Prostate gland (tissue), 2 donors: ENCODE results near the gene CES1. TPM values are rescaled to one million over a fixed set of nuclear protein-coding genes. Genes with fewer than 3 reads are reported as not detected.

Experiments used
- DNase-seq: peaks from one replicate; pipeline ENCODE4 v3.0.0-alpha.2; 2019; ENCODE audit warnings: low spot score
- H3K27ac ChIP-seq, 2 donors: fragments of 200-600 bp; sonication (generic); 2 replicates each; pipeline ENCODE4 v1.5.1; 2017 to 2019
- H3K27me3 ChIP-seq: fragments of 200-600 bp; sonication (generic); replicated peaks from 2 replicates; pipeline ENCODE4 v1.5.1; 2019; ENCODE audit not compliant: insufficient read depth
- H3K36me3 ChIP-seq, 2 donors: fragments of 200-600 bp; sonication (generic); 1 replicate in 1 of 2; 2 replicates in 1 of 2; pipeline versions ENCODE4 v1.5.1 to v1.8.1; 2017 to 2019
- H3K4me1 ChIP-seq: fragments of 200-600 bp; sonication (generic); replicated peaks from 2 replicates; pipeline ENCODE4 v1.5.1; 2019
- H3K4me3 ChIP-seq, 2 donors: fragments of 200-600 bp; sonication (generic); 2 replicates each; pipeline ENCODE4 v1.5.1; 2017 to 2019
- H3K9me3 ChIP-seq: fragments of 200-600 bp; sonication (generic); 2 replicates; pipeline ENCODE4 v1.5.1; 2017
- POLR2A ChIP-seq: fragments of 450-650 bp; IDR thresholded peaks from one replicate; pipeline ENCODE4 v1.6.1; 2016; ENCODE audit warnings: antibody characterized with exemption, mild to moderate bottlenecking
- POLR2AphosphoS5 ChIP-seq: sonication (generic); formaldehyde crosslinking; IDR thresholded peaks from one replicate; pipeline ENCODE4 v1.6.1; 2017; ENCODE audit warnings: antibody characterized with exemption
- WGBS: methylation state at CpG from one replicate; pipeline ENCODE4 v1.1.5; 2018; 5-methylcytosine and 5-hydroxymethylcytosine counted together
- intact Hi-C: fragments of 100-400 bp; cut with DNase I; formaldehyde crosslinking; loops from one replicate; pipeline ENCODE4 v1.14.2; 2022
- total RNA-seq, 2 donors: library from RNA; depleted of rRNA; stranded (reverse); fragments of >200 nt; gene quantifications; one replicate each; pipeline ENCODE4 v1.1.0, GENCODE V29; 2016
- TF ChIP-seq, protein P1 (sequence below), 4 experiments: fragments of 200-600 bp in 2 of 4; fragments of 450-650 bp in 2 of 4; sonication (generic) in 2 of 4; IDR thresholded peaks; 1 replicate in 3 of 4; 2 replicates in 1 of 4; pipeline ENCODE4 v1.5.1; 2016 to 2019; ENCODE audit warnings: antibody characterized with exemption in 4 of 4, mild to moderate bottlenecking in 2 of 4, moderate library complexity in 2 of 4

CES1 gene
- total RNA-seq, result 10 to 100 TPM; 16.0 to 18.7 TPM

GRCh38 chr16:55832773-55833691, at the start of gene CES1:
CES1 (minus strand) TSS chr16:55833096; CDS start chr16:55833055, 41 bp downstream.
- no peak for DNase-seq
- no peak for TF ChIP-seq POLR2AphosphoS5
- H3K4me3 ChIP-seq, result no peak within 1 kb of the TSS
- H3K27ac ChIP-seq, result peak within 1 kb of the TSS in 1 of 2 donors; percentile 26
- H3K36me3 ChIP-seq, result no peaks in the 10 kb centered on the region
- intact Hi-C loops, result loop anchor here (10.0 kb wide), 1 partner anchor 68 kb away; no protein-coding TSS in a partner anchor
- no peaks in the 10 kb centered on the region for H3K4me1 ChIP-seq
- 59% methylated on average over 30 of the region's 30 CpGs for WGBS
- no peaks in the 10 kb centered on the region for H3K9me3 ChIP-seq
- no peaks in the 10 kb centered on the region for H3K27me3 ChIP-seq

DNA sequence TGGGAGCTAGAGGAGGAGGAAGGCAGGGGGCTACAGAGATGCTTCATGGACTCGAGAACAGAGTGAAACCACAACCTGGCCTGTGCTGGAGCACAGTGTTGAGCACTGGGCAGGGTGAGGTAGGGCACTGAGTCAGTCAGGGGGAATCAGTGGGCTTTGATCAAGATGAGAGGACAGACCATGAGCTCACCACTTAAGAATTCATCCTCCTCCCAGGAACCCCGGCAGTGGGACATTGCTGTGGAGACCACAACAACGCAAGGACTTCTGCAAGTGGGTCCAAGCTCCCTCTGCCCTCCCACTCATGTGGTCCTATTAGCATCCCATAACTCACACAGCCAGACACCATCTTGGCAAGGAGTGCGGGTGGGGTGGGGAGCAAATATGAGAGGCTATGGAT, 44.0 kb upstream of the CES1 start:
- H3K27me3 ChIP-seq, result no peaks in the 10 kb centered on the region
- intact Hi-C loops, result no loop called here
- TF ChIP-seq POLR2AphosphoS5, result no peak
- TF ChIP-seq, protein P1, sequence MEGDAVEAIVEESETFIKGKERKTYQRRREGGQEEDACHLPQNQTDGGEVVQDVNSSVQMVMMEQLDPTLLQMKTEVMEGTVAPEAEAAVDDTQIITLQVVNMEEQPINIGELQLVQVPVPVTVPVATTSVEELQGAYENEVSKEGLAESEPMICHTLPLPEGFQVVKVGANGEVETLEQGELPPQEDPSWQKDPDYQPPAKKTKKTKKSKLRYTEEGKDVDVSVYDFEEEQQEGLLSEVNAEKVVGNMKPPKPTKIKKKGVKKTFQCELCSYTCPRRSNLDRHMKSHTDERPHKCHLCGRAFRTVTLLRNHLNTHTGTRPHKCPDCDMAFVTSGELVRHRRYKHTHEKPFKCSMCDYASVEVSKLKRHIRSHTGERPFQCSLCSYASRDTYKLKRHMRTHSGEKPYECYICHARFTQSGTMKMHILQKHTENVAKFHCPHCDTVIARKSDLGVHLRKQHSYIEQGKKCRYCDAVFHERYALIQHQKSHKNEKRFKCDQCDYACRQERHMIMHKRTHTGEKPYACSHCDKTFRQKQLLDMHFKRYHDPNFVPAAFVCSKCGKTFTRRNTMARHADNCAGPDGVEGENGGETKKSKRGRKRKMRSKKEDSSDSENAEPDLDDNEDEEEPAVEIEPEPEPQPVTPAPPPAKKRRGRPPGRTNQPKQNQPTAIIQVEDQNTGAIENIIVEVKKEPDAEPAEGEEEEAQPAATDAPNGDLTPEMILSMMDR (IDR thresholded peaks at IDR 0.05), result no peak
- no peak for TF ChIP-seq POLR2A
- H3K4me3 ChIP-seq, result no peak overlapping the region
- no peak for DNase-seq
- WGBS, result 59% methylated on average over 4 of the region's 4 CpGs
- H3K36me3 ChIP-seq, result no peaks in the 10 kb centered on the region
- H3K9me3 ChIP-seq, result no peaks in the 10 kb centered on the region
- H3K4me1 ChIP-seq, result no peaks in the 10 kb centered on the region
- no peak overlapping the region for H3K27ac ChIP-seq

- intact Hi-C loops, result no loop called here
- H3K36me3 ChIP-seq, result no peaks in the 10 kb centered on the region
Measured at GRCh38 chr16:55875273-55875672, 42.4 kb upstream of the CES1 start, which contains the start of gene CES5A. CES5A (minus strand) TSS chr16:55875373; CDS start chr16:55875221, 152 bp downstream.

GRCh38 chr16:55873122-55873521, 40.2 kb upstream of the CES1 start:
- DNase-seq, result no peak
- intact Hi-C loops, result no loop called here
- H3K9me3 ChIP-seq, result no peaks in the 10 kb centered on the region
- no peak overlapping the region for H3K27ac ChIP-seq
- TF ChIP-seq POLR2A (no peak), POLR2AphosphoS5 (no peak)
- TF ChIP-seq, protein P1 (IDR thresholded peaks at IDR 0.05), result no peak
- H3K27me3 ChIP-seq, result no peaks in the 10 kb centered on the region
- no peak overlapping the region for H3K4me3 ChIP-seq
- no peaks in the 10 kb centered on the region for H3K4me1 ChIP-seq
- no peaks in the 10 kb centered on the region for H3K36me3 ChIP-seq
- 85% methylated on average over 5 of the region's 5 CpGs for WGBS

More at GRCh38 chr16:55875273-55875672, 42.4 kb upstream of the CES1 start, which contains the start of gene CES5A:
- Histone ChIP-seq H3K4me3 (no peak within 1 kb of the TSS), H3K9me3 (no peaks in the 10 kb centered on the region), H3K27me3 (no peaks in the 10 kb centered on the region), H3K4me1 (no peaks in the 10 kb centered on the region), H3K27ac (no peak within 1 kb of the TSS)
- TF ChIP-seq, protein P1 (IDR thresholded peaks at IDR 0.05), result no peak
- TF ChIP-seq POLR2AphosphoS5 (no peak), POLR2A (no peak)
- no peak for DNase-seq
- 58% methylated on average over 2 of the region's 2 CpGs for WGBS

DNA sequence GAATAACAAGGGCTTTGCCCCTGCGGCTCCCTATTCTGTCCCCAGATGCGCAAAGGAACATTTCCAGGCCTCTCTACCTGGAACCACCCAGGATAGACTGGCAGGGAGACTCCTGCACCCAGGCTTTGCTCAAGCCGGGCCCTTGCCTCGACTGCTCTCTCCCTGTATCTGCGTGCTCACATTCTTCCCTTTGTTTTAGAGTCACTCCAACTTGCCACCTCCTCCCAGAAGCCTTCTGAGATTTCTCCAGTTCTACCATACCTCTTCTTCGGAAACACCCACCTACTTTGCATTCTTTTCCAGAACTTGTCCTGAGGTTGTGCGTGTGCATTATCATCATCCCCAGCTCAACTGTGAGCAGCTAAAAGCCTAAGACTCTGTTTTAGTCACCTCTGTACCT, 39.2 kb upstream of the CES1 start:
- TF ChIP-seq POLR2AphosphoS5 (no peak), POLR2A (no peak)
- TF ChIP-seq, protein P1 (IDR thresholded peaks at IDR 0.05), result no peak
- no peak for DNase-seq
- Histone ChIP-seq H3K27ac (no peak overlapping the region), H3K4me1 (no peaks in the 10 kb centered on the region), H3K36me3 (no peaks in the 10 kb centered on the region), H3K27me3 (no peaks in the 10 kb centered on the region), H3K9me3 (no peaks in the 10 kb centered on the region), H3K4me3 (no peak overlapping the region)
- intact Hi-C loops, result no loop called here
- 92% methylated on average over 7 of the region's 7 CpGs for WGBS
